Right lobe of liver (tissue), 6 donors: ENCODE measurements around the gene CNOT9. TPM values are rescaled to one million over a fixed set of nuclear protein-coding genes. Genes with fewer than 3 reads are reported as not detected.

Source experiments
- ATAC-seq, 4 donors: fragments of 200-7000 bp; cut with Tn5 transposase; one replicate each; pipeline ENCODE4 v1.9.1; 2020; ENCODE audit warnings: mild to moderate bottlenecking in 4 of 4, moderate library complexity in 4 of 4
- DNase-seq, 3 donors: peaks; one replicate each; pipeline ENCODE4 v3.0.0-alpha.2; 2020
- H3K27ac ChIP-seq, 3 donors: fragments of 200-600 bp; one replicate each; pipeline ENCODE4 v1.8.0; 2022
- H3K27me3 ChIP-seq, 2 donors: fragments of 200-600 bp; one replicate each; pipeline ENCODE4 v1.8.0; 2022
- H3K36me3 ChIP-seq, 4 donors: fragments of 200-600 bp; sonication (generic) in 1 of 4; one replicate each; pipeline versions ENCODE4 v1.5.1 to v1.8.0; 2017 to 2022; ENCODE audit warnings: control low read depth in 1 of 4
- H3K4me1 ChIP-seq, 4 donors: fragments of 200-600 bp; sonication (generic) in 1 of 4; one replicate each; pipeline versions ENCODE4 v1.5.1 to v1.8.0; 2017 to 2022; ENCODE audit warnings: control low read depth in 1 of 4
- H3K4me3 ChIP-seq, 3 donors: fragments of 200-600 bp; one replicate each; pipeline ENCODE4 v1.8.0; 2022
- H3K9me3 ChIP-seq, 4 donors: fragments of 200-600 bp; sonication (generic) in 1 of 4; one replicate each; pipeline versions ENCODE4 v1.5.1 to v1.8.0; 2017 to 2022; ENCODE audit warnings: control low read depth in 1 of 4
- POLR2A ChIP-seq: fragments of 450-650 bp; IDR thresholded peaks from one replicate; pipeline ENCODE4 v1.6.1; 2017; ENCODE audit warnings: antibody characterized with exemption, mild to moderate bottlenecking
- WGBS: methylation state at CpG from one replicate; pipeline ENCODE4 v1.1.6; 2018; ENCODE audit warnings: low coverage, low lambda C conversion rate; ENCODE audit not compliant: insufficient coverage; ENCODE audit errors: missing lambda C conversion rate; 5-methylcytosine and 5-hydroxymethylcytosine counted together
- intact Hi-C, 2 donors: fragments of 100-400 bp; cut with DNase I; formaldehyde crosslinking; loops; one replicate each; pipeline versions ENCODE4 v1.11.2 to v1.14.1; 2022
- total RNA-seq, 6 experiments: library from RNA; depleted of rRNA in 2 of 6; stranded (reverse); fragments of >200 nt in 2 of 6; fragmentation: NEBNext Ultra II Directional in 3 of 6; extraction: Animal tissue kit (Norgen Biotek cat#: 25700) in 3 of 6; gene quantifications; one replicate each; pipeline versions ENCODE4 v1.1.0 to v1.2.4, GENCODE V29; 2016 to 2023
- TF ChIP-seq, protein P1 (sequence below), 4 donors: fragments of 200-600 bp in 3 of 4; fragments of 450-650 bp in 1 of 4; IDR thresholded peaks; one replicate each; pipeline versions ENCODE4 v1.5.1 to v1.8.0; 2016 to 2022; ENCODE audit warnings: antibody characterized with exemption in 4 of 4, mild to moderate bottlenecking in 2 of 4
- donor health status: DM: no; HTN: yes; CAD: no.
- donor health status: DM: no; HTN: no; CAD: no.
- donor health status: DM: no; HTN: no; CAD: no.
- donor health status: DM: no; HTN: yes; CAD: no.
- donor health status: DM: no; HTN: yes; CAD: no.

The CNOT9 gene
- total RNA-seq, 6 experiments from 2014 or later: 11.8 to 39.3 (median 19.2) TPM

GRCh38 chr2:218564056-218564455, 4.6 kb upstream of the CNOT9 start:
- no peaks in the 10 kb centered on the region for H3K27me3 ChIP-seq
- H3K4me3 ChIP-seq: no peak overlapping the region
- H3K27ac ChIP-seq: no peak overlapping the region
- no peak for DNase-seq
- no peak for ATAC-seq
- no peaks in the 10 kb centered on the region for H3K9me3 ChIP-seq
- TF ChIP-seq, protein P1, sequence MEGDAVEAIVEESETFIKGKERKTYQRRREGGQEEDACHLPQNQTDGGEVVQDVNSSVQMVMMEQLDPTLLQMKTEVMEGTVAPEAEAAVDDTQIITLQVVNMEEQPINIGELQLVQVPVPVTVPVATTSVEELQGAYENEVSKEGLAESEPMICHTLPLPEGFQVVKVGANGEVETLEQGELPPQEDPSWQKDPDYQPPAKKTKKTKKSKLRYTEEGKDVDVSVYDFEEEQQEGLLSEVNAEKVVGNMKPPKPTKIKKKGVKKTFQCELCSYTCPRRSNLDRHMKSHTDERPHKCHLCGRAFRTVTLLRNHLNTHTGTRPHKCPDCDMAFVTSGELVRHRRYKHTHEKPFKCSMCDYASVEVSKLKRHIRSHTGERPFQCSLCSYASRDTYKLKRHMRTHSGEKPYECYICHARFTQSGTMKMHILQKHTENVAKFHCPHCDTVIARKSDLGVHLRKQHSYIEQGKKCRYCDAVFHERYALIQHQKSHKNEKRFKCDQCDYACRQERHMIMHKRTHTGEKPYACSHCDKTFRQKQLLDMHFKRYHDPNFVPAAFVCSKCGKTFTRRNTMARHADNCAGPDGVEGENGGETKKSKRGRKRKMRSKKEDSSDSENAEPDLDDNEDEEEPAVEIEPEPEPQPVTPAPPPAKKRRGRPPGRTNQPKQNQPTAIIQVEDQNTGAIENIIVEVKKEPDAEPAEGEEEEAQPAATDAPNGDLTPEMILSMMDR (IDR thresholded peaks at IDR 0.05): no peak
- TF ChIP-seq POLR2A: no peak
- no CpG with 5 or more reads among the region's 1 CpG for WGBS
- H3K36me3 ChIP-seq: peaks cover 0 to 21% (median 0%) of the 10 kb centered on the region in 4 donors
- peaks cover 0 to 10% (median 3%) of the 10 kb centered on the region in 4 donors for H3K4me1 ChIP-seq
- intact Hi-C loops: no loop called here

DNA sequence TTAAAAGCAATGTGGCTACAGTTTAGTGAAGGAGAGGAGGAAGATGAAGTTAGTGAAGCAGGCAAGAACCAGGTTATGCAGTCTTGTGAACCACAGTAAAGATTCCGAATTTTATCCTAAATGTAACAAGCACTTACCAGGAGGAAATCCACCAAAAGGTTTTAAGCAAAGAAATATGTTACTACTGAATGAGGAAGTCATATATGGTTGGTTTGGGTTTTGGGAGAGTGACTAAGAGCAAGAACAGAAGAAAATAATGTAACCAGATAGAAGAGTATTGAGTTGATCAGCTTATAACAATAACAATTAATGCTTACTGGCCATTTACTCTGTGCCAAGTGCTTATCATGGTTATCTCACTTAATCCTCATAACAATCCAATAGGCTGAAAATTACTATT, 2.3 kb upstream of the CNOT9 start:
- ATAC-seq (no peak), DNase-seq (no peak)
- WGBS: 91% methylated on average over 1 of the region's 1 CpG
- Histone ChIP-seq H3K9me3 (no peaks in the 10 kb centered on the region), H3K4me1 (peaks cover 0 to 22% (median 7%) of the 10 kb centered on the region in 4 donors), H3K4me3 (no peak overlapping the region), H3K27me3 (no peaks in the 10 kb centered on the region), H3K36me3 (no peaks in the 10 kb centered on the region), H3K27ac (no peak overlapping the region)
- TF ChIP-seq, protein P1 (IDR thresholded peaks at IDR 0.05): no peak
- no peak for TF ChIP-seq POLR2A
- intact Hi-C loops: no loop called here

GRCh38 chr2:218567797-218568189, 846 bp upstream of the CNOT9 start:
- H3K4me3 ChIP-seq: peak overlapping the region; percentile 72 to 90 (median 88)
- intact Hi-C loops: no loop called here
- no peaks in the 10 kb centered on the region for H3K36me3 ChIP-seq
- H3K9me3 ChIP-seq: no peaks in the 10 kb centered on the region
- peak overlapping the region; percentile 82 to 92 (median 88) for H3K27ac ChIP-seq
- no peak for DNase-seq
- TF ChIP-seq POLR2A: no peak
- TF ChIP-seq, protein P1 (IDR thresholded peaks at IDR 0.05): no peak
- peak; percentile 46 to 68 (median 56) for ATAC-seq
- H3K4me1 ChIP-seq: peaks cover 0 to 22% (median 7%) of the 10 kb centered on the region in 4 donors
- no peaks in the 10 kb centered on the region for H3K27me3 ChIP-seq
- 0% methylated on average over 13 of the region's 19 CpGs for WGBS

- Histone ChIP-seq H3K27me3 (no peaks in the 10 kb centered on the region), H3K4me1 (peaks cover 0 to 22% (median 7%) of the 10 kb centered on the region in 4 donors), H3K4me3 (peak overlapping the region; percentile 72 to 90 (median 88)), H3K36me3 (peaks cover 0 to under 1% (median 0%) of the 10 kb centered on the region in 4 donors), H3K9me3 (no peaks in the 10 kb centered on the region), H3K27ac (peak overlapping the region; percentile 84 to 92 (median 86))
- DNase-seq (peak; percentile 55 to 61 (median 61)), ATAC-seq (peak; percentile 36 to 51 (median 46))
- intact Hi-C loops: no loop called here
- TF ChIP-seq, protein P1 (IDR thresholded peaks at IDR 0.05): no peak
- peak; percentile 30 for TF ChIP-seq POLR2A
- 3% methylated on average over 18 of the region's 31 CpGs for WGBS
These were observed 396 bp downstream of the CNOT9 start for GRCh38 chr2:218569038-218569431.
